NCI-H345 (cell line): ENCODE measurements around the gene C5orf58.

Experiments used
- DNase-seq: peaks from one replicate; lab custom pipeline; 2025; lab: John Stamatoyannopoulos, UW

The C5orf58 gene

DNA sequence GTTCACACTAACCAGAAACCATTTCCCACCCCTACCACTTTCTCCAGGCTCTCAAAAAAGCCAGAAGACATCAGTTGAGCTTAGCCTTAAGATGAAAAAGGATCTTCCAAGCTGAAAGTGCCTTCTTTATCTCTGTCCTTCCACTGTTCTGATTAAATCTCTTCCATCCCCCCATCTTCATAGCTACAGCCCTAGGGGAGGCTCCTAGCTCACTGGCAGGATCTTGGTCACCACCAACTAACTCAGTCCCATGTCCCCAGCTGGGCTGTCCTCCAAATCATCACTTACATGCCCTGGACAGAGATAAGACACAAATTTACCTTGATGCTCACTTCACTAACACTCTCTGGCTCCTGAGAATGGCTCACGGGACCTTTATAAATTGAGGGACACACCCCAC lies 50.5 kb downstream of the C5orf58 start:
- DNase-seq: no peak

DNA sequence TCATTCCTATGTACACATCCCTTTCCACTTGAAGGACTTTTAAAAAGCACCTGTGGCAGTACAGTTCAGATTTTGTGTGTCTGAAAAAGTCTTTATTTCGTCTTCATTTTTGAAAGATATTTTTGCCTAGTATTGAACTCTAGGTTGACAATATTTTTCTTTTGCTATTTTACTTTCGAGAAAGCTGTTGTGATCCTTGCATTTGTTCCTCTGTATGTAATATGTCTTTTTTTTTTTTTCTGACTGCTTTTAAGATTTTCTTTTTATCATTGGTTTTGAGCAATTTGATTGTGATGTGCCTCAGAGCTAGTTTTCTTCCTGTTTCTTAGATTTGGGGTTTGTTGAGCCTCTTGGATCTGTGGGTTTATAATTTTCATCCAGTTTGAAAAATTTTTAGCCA lies 51.4 kb downstream of the C5orf58 start:
- DNase-seq: no peak

DNA sequence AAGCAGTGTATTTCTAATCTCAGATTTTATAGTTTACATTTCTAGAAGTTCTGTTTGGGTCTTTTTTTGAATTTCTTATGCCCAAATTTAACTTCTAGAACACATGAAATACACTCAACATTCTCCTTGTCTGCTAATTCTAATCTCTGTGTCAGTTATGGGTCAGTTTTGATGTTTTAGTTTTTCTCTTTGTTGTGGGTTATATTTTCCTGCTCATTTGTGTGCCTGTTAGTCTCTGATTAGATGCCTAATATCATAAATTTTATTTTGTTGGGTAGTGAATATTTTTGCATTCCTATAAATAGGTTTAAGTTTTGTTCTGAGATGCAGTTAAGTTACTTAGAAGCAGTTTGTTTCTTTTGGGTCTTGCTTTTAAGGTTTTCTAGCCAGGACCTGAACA lies 52.4 kb downstream of the C5orf58 start:
- DNase-seq: no peak

DNA sequence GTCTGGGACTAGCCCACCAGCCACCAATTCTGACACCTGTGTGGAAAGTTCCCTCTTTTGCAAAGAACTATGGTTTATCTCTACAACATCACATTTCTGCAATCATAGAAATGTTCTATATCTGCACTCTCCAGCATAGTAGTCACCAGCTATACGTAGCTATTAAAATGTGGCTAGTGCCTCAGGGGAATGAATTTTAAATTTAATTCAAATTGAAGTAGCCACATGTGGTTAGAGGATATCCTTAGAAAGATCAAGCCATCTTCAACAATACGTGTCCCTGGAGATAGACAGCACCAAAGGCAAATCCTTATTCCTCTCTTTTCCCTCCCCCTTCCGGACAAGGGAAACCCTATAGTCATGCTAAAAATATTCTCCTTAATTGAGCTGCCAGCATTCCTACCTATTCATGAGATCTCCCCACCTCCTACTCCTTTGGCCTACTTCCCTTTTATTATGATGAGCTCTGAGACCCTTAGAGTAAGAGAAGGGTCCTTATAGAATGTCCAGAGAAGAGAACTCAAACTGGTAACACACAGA lies 53.7 kb downstream of the C5orf58 start:
- no peak for DNase-seq

DNA sequence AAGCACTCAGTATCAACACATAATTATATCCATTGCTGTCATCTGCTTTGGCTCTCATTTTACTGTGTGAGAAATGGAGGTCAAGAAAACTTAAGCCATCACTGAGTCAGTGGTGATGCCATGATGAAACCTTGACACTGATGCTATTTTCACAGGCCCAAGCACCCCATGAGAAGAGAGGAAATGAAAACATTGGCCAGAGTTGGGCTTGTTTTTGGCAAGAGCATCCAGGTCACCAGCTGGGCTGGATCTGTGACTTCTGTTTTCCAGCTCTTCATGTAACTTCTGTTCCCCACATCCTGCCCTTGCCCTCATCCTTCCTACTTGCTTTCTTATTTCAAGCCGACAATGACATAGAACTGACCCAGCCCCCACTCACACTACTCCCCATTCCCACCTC lies 54.7 kb downstream of the C5orf58 start:
- no peak for DNase-seq

DNA sequence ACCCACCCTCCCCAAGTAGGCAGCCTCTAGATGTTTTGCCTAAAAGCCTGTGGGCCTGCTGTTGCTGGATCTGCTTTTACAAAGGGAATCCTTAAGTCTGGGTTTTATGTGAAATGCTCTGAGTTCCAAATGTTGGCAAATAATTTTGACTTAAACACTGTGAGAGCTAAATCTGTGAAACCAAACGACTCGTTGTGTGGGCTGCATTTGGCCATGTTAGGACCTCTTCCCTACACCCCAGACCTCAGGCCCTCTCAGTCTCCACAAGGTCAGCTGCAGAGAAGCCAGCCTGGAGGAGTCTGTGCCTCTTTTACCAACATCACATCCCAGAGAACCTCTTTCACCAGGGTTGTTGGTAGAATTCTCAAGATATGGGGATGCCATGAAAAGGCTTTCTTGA lies 55.4 kb downstream of the C5orf58 start:
- DNase-seq: no peak

DNA sequence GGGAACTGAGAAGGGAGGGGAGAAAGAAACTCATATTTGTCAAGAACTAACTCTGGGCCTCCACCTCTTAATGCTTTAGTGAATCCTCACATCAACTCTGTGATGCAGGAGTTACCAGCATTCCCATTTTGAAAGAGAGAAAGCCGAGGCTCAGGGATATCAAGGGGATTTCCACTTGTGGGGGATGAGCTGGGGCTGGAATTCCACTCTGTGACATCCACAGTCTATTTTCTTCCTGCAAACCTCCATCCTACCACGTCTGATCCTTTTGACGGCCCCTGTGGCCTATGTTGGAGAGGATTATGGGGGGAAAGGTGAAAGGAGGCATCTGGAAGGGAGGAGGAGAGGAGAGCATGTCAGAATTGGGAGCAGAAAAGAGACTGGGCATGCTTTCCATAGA lies 55.8 kb downstream of the C5orf58 start:
- no peak for DNase-seq

DNA sequence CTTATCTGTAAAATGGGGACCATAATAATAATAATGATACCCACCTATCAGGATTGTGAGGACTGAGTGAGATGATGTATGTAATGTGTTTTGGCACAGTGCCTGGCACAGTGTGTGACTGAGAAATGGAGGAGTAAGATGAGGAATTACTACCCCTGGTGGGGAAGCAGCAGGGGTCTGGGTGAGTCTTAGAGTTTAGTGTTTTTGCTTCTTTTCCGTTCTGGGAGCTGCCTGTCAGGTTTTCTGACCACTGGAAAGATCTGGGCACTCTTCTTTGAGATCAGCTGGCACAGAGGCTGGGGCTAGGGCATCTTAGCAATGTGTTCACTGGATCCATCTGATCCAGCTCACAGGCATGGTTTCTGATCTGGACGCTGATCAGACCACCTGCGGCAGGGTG lies 56.3 kb downstream of the C5orf58 start:
- DNase-seq: no peak

DNA sequence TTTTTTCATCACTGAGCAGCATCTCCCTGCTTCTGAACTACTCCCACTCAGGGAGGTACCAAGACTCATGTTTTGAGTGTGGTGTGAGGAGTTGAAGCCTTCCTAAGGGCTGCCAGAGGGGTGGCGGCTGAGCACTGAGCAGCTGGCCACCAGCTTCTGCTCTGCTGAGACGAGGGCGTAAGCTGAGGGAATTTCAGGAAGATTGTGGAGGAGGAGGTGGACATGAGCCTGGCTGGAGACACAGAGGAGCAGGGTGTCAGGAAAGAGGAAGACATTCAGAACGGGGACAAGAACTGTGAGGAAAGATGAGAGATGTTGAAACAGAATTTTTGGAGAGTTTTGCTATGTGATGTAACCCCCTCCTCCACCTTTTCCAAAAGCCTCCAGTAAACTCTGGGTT lies 57.0 kb downstream of the C5orf58 start:
- DNase-seq: no peak

DNA sequence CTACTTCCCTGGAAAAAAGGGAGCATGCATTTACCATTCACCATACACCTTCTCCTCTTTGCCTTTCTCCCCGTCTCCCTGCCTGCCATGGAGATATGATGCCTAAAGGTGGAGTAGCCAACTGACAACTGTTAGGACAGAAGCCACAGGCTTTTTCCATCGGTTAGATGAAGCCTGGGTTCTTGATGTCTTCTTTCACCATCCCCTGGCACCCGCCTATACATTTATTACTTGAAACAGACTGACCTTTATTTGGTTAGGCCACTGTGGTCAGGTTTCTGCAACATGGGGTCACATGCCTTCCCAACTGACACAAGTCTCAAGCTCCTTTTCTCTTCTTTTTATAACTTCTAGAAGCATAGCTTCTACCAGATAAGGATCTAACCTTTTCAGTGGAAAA lies 57.7 kb downstream of the C5orf58 start:
- DNase-seq: no peak

DNA sequence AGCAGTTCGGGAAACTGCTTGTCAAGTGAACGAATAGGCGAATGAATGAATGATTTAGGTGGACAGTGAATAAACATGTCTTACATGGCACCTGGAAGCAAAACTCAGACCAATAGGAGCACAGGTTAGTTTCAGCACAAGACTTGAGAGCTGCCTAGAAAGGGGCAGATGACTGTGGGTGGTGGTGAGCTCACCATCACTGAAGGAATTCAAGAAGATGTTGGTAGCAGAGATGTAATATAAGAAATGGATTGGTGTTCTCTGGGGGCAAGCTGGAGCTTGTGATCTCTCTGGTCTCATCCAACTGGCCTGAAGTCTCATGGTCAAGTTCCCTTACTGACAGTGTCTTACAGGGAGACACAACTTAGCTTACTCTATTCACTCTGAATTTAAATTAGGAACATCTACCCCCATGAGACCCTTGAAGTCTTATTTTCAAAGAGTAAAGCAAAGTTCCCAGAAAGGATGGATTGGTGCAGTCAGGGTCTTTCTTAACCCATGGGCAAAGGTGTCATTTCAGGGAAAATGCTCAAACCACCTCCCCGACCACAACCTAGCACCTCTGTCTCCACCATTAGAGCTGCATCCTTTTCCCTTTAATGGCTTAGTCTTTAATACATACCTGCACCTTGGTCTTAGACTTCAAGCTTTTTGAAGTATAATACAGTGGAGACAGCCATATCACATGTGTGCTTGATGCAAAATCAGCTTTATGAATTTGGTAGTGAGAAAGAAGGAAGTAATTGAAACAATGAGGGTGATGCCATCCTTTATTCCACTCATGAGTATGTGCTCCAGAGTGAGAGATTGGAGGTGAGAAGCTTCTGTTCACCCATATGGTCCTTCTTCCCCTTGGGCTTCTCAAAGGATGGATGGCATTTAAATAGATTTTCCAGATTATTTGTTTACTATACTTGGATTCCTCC lies 59.7 kb downstream of the C5orf58 start:
- no peak for DNase-seq

DNA sequence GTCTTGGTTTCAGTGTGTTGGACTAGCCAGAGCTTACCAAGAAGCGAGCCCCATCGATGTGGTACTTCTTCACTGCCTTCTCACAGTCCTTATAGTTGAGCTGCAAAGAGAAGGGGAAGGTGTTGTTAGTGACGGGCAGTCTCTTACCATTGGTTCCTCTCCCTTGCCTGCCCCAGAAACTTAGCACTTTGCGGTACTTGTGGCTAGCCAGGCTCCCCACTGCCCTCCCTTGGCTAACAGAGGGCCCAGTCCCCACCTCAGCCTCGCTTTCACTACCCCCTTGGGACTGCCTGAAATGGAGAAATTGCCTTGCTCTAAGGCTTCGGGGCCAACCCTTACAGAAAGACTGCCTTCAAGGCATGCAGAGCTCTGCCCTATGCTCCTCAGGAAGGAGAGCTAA lies 60.5 kb downstream of the C5orf58 start:
- no peak for DNase-seq

DNA sequence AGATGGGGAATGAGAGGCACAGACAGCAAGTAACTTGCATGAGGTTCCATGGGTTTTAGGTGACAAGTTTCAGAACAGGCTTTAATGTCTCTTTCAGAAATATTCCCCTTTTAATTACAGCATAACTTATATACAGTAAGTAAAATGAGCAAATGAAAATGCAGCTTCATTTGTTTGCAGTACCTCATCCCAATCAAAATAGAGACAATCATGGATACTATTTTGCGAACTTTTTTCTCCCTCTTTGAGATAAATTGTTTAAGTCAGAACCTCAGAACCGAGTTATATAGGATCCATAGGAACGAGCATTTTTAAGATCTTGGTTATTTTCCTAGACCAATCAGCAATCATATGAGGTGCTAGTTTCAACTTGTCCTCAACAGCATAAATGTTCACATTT lies 61.3 kb downstream of the C5orf58 start:
- no peak for DNase-seq

DNA sequence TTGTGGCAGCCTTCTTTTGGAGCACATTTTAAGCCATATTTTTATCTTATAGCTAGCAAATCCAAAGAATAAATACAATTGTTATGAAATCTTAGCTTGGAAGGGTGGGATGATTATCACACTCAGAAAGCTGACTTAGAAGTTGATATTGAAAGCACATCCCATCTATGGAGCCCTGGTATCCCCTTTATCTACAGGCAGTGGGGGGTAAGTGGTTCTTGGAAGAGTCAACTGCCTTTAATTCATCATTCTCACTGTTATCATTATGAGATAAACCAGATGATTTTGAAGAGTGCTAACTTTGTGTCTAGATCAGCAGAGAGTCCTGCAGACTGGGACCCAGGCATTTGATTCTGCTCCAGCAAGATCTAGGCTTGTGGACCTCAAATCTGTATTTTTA lies 61.8 kb downstream of the C5orf58 start:
- DNase-seq: no peak
